Measurements from ENCODE around the gene PSTPIP2. TPM values are rescaled to one million over a fixed set of nuclear protein-coding genes. Genes with fewer than 3 reads are reported as not detected.
A peak's percentile ranks its signal among the peaks of the same experiment; 100 is the strongest.

The PSTPIP2 gene
- total RNA-seq, 4 donors from 2014 or later, result 9.3 to 12.4 (median 11.1) TPM

DNA sequence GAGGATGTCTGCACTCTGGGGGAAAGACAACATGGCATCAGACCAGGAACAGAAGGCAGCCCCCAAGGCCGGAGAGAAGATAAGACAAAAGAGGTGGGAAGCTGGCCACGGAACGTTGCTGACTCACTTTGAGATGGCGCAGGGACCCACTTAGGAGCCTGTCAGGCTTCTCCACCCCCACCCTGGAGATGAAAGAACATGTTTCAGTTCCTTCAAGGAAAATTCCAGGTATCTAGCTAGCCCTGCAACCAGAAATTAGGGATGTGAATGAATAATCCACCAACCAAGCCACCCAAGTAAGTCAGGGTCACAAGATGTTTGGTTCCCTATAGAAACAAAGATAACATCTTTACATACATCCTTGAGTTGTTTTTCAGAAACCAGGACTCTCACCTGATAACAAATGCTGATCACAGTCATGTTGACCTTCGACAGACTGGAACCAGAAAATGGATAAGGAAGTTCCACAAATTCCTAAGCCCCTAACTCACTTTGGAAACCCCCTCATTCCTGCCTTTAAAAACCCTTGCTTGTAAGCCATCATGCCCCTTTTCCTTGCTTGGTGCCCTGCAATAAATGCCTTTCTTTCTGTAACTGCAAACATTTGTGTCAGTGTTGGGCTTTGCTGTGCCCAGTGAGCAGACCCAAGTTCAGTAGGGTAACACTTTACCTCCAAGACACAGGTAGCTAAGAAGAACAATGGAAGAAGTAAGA, 31.9 kb downstream of the PSTPIP2 start:
- DNase-seq (ENCODE audit: low spot score in 2 of 2), result peak in 1 of 2 donors; percentile 52
- WGBS, 2 donors, result 77 to 86% methylated on average over 5 of the region's 5 CpGs
- TF ChIP-seq POLR2A (IDR thresholded peaks at IDR 0.05), result no peak
- TF ChIP-seq, protein P1, sequence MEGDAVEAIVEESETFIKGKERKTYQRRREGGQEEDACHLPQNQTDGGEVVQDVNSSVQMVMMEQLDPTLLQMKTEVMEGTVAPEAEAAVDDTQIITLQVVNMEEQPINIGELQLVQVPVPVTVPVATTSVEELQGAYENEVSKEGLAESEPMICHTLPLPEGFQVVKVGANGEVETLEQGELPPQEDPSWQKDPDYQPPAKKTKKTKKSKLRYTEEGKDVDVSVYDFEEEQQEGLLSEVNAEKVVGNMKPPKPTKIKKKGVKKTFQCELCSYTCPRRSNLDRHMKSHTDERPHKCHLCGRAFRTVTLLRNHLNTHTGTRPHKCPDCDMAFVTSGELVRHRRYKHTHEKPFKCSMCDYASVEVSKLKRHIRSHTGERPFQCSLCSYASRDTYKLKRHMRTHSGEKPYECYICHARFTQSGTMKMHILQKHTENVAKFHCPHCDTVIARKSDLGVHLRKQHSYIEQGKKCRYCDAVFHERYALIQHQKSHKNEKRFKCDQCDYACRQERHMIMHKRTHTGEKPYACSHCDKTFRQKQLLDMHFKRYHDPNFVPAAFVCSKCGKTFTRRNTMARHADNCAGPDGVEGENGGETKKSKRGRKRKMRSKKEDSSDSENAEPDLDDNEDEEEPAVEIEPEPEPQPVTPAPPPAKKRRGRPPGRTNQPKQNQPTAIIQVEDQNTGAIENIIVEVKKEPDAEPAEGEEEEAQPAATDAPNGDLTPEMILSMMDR (IDR thresholded peaks at IDR 0.05), result no peak
- no peak overlapping the region for H3K4me3 ChIP-seq (ENCODE audit: low read depth, poor library complexity, severe bottlenecking)
- intact Hi-C loops (cut with DNase I; ENCODE audit: low total_unique reads), result no loop called here

GRCh38 chr18:46037512-46038305, 34.4 kb downstream of the PSTPIP2 start:
- TF ChIP-seq POLR2A (IDR thresholded peaks at IDR 0.05), result no peak
- TF ChIP-seq, protein P1 (IDR thresholded peaks at IDR 0.05), result no peak
- H3K4me3 ChIP-seq (ENCODE audit: low read depth, poor library complexity, severe bottlenecking), result no peak overlapping the region
- WGBS, 2 donors, result 78 to 83% methylated on average over 9 of the region's 9 CpGs
- intact Hi-C loops (cut with DNase I; ENCODE audit: low total_unique reads), result no loop called here
- DNase-seq (ENCODE audit: low spot score in 2 of 2), result peak in 1 of 2 donors; percentile 43

DNA sequence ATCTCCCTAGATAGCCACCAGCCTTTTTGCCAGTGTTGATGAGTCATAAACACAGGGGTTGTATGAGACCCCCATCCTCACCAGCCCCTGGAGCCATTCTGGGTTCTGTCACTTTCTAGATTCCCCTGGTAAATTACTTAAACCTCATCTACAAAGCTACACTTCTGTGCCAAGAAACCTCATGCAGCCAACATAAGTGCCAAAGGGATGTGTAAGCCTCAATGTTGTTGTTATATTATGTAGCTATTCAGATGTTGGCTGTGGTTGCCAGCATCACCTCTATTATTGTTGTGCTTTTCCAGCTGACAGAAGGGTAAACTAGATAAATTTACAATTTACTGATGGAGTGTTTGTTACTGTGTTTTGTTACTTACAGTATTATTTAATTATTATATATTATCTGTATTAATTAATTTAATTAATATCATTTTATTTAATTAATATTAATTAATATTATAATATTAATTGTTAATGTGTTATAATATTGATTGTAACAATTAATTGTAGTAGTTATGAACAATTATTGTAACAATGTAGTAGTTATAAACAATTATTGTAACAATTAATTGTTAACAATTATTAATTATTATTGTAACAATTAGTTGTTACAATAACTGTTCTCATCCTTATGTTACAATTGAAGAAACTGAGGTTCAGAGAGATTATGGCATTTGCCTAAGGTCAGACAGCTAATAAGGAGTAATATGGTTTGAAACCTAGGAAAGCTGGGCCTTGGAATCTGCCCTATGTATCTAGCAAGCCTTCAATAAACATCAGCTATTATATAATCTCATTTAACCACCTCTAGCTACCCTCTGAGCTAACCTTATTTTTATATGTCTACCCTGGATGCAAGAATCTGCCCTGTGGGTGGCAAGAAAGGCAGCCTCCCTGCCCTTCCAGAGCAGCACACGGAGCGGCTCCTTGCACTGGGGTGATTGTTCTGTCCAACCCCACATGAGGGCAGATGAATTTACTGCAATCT, 36.1 kb downstream of the PSTPIP2 start:
- TF ChIP-seq POLR2A (IDR thresholded peaks at IDR 0.05), result no peak
- TF ChIP-seq, protein P1 (IDR thresholded peaks at IDR 0.05), result no peak
- intact Hi-C loops (cut with DNase I; ENCODE audit: low total_unique reads), result no loop called here
- 95 to 100% methylated on average over 2 of the region's 2 CpGs for WGBS, 2 donors
- no peak for DNase-seq (ENCODE audit: low spot score in 2 of 2)
- no peak overlapping the region for H3K4me3 ChIP-seq (ENCODE audit: low read depth, poor library complexity, severe bottlenecking)

- DNase-seq (ENCODE audit: low spot score in 2 of 2), result no peak
- H3K4me3 ChIP-seq (ENCODE audit: low read depth, poor library complexity, severe bottlenecking), result no peak overlapping the region
- intact Hi-C loops (cut with DNase I; ENCODE audit: low total_unique reads), result no loop called here
- 29 to 33% methylated on average over 1 of the region's 1 CpG for WGBS, 2 donors
- TF ChIP-seq POLR2A (IDR thresholded peaks at IDR 0.05), result no peak
Measured at GRCh38 chr18:46034230-46034629, 37.8 kb downstream of the PSTPIP2 start.

DNA sequence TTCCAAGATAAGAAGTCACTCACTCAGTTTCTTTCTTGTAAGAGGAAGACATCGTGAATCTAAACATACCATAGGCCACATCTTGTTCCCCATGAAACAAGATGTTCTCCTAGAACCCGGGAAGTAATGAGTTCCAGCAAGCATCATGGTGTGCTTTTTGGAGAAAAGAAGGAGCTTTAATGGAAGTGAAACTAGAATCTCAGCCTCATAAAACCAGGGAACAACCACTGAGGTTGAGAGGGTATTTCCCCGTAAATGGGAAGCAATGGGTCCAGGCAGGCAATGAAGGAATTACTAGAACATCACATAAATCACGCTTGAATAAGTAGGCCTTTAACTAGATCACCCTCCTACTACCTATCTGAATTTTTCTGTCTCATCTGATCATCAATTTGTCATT, 40.3 kb downstream of the PSTPIP2 start:
- intact Hi-C loops (cut with DNase I; ENCODE audit: low total_unique reads), result no loop called here
- no peak overlapping the region for H3K4me3 ChIP-seq (ENCODE audit: low read depth, poor library complexity, severe bottlenecking)
- 84 to 96% methylated on average over 4 of the region's 4 CpGs for whole genome bisulfite sequencing, 2 donors
- no peak for TF ChIP-seq POLR2A (IDR thresholded peaks at IDR 0.05)
- TF ChIP-seq, protein P1 (IDR thresholded peaks at IDR 0.05), result no peak
- DNase-seq (ENCODE audit: low spot score in 2 of 2), result no peak
